ENCODE data around the gene PTPN21. TPM values are rescaled to one million over a fixed set of nuclear protein-coding genes. Genes with fewer than 3 reads are reported as not detected.

Gene PTPN21
- total RNA-seq, 2 donors from 2014 or later: not detected

DNA sequence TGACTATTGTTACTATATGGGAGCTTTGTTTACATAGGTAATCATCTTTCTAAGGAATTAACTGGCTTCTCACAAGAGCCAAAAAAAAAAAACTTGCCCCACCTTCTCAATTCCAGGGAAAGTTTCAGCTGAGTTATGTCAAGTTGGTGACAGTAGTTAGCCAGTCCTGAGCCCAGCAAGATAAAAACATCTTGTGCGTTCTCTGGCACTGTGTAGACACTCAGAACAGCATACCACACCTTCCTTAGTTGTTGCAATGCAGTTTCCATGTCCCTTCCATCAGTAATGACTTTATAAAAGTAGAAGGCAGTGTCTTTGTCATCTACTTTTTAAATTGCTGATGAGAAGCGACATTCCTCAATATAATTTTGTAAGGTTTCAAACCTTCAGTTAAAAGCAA is 50.2 kb downstream of the PTPN21 start:
- H3K27ac Mint-ChIP-seq: no peak overlapping the region
- ATAC-seq (replicated peaks): no peak
- no peaks in the 10 kb centered on the region for H3K9me3 Mint-ChIP-seq
- no peaks in the 10 kb centered on the region for H3K4me1 Mint-ChIP-seq
- no peak overlapping the region for H3K4me3 Mint-ChIP-seq
- H3K27me3 Mint-ChIP-seq: peaks cover 20% of the 10 kb centered on the region
- no peaks in the 10 kb centered on the region for H3K36me3 Mint-ChIP-seq (ENCODE audit: low read depth)

DNA sequence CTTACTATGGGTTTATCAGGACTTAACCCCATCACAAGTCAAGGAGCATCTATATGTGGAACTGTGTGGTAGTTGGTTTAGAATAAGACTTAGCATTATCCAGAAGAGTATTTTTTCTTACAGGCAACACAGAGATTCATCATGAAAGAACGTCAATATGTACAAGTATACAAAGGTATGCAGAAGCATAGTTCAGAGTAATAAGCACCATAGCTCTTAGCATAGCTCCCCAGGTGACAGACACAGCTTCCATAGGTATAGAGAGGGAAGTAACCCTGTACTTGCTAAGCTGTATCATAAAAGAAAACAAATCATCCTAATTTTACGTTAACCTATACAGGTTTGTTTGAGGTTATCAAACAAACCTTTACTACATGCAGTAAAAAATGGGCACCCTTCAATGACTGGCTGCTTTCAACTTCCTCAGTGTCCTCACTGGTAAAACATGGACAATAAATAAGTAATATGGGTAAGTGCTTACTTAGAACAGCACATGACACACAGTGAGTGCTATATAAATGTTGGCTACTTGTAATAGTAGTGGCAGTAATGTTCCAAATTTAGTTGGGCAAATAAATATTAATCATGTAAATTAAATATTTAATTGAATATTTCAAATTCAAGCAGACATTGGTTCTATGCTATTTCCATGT is 50.9 kb downstream of the PTPN21 start:
- peaks cover 15% of the 10 kb centered on the region for H3K27me3 Mint-ChIP-seq
- no peaks in the 10 kb centered on the region for H3K4me1 Mint-ChIP-seq
- ATAC-seq (replicated peaks): no peak
- H3K27ac Mint-ChIP-seq: no peak overlapping the region
- no peak overlapping the region for H3K4me3 Mint-ChIP-seq
- H3K9me3 Mint-ChIP-seq: no peaks in the 10 kb centered on the region
- H3K36me3 Mint-ChIP-seq (ENCODE audit: low read depth): no peaks in the 10 kb centered on the region

DNA sequence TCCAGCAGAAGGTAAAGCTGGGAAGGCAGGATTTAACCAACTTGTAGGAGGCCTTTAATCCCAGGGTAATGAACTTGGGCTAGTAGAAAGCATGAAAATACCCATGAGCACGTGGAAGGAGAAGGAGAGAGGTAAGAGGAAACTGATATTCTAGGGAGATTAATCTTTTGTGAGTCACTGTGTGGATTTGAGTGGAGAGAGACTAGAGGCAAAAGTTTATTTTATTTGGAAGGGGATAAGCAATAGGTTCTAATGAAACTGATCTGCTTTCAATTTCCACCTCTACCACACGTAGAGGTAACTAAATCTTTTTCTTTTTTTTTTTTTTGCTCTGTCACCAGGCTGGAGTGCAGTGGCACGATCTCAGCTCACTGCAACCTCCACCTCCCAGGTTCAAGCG is 52.1 kb downstream of the PTPN21 start:
- no peaks in the 10 kb centered on the region for H3K36me3 Mint-ChIP-seq (ENCODE audit: low read depth)
- no peak overlapping the region for H3K27ac Mint-ChIP-seq
- no peak overlapping the region for H3K4me3 Mint-ChIP-seq
- H3K27me3 Mint-ChIP-seq: peaks cover 15% of the 10 kb centered on the region
- H3K9me3 Mint-ChIP-seq: no peaks in the 10 kb centered on the region
- no peak for ATAC-seq (replicated peaks)
- no peaks in the 10 kb centered on the region for H3K4me1 Mint-ChIP-seq

DNA sequence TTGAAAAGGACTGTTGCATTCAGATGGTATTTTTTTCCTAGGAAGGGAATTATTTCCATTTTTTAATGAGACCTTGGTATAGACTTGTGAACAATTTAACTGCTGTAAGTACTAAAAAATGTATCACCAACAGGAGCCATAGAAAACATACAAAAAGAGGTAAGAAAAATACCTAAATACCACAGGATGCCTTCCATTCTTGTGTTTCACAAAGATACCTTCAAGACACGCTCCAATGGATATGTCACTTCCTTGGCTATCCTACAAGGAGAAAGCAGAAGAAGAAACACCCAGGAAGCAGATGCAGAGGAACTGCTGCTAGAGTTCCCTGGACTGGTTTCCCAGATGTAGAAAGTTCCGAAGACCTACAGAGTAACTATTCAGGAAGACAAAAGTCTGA is 54.2 kb downstream of the PTPN21 start:
- no peak for ATAC-seq (replicated peaks)
- Mint-ChIP-seq H3K27ac (no peak overlapping the region), H3K27me3 (peaks cover 17% of the 10 kb centered on the region), H3K4me3 (no peak overlapping the region), H3K4me1 (no peaks in the 10 kb centered on the region), H3K9me3 (no peaks in the 10 kb centered on the region), H3K36me3 (ENCODE audit: low read depth) (no peaks in the 10 kb centered on the region)

DNA sequence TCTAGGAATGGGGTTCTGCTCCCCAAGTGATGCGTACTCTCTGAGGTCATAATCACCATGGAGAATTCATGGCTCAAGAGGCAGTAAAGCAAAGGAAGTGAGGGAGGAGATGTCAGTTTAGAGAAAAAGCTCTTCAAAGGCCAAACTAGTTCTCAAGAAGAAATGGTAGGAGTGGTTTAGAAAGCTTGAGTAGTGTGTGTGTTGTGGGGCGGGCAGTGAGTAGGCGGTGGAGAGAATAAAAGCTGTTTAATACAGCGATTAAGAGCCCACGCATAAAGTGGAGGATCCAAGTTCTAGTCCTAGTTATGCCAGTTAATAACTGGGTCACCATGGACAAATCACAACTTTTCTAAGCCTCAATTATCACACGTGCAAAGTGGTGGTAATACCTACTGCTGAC is 55.6 kb downstream of the PTPN21 start:
- H3K27me3 Mint-ChIP-seq: peaks cover 19% of the 10 kb centered on the region
- no peaks in the 10 kb centered on the region for H3K9me3 Mint-ChIP-seq
- H3K4me3 Mint-ChIP-seq: no peak overlapping the region
- ATAC-seq (replicated peaks): no peak
- no peaks in the 10 kb centered on the region for H3K4me1 Mint-ChIP-seq
- no peaks in the 10 kb centered on the region for H3K36me3 Mint-ChIP-seq (ENCODE audit: low read depth)
- H3K27ac Mint-ChIP-seq: no peak overlapping the region

DNA sequence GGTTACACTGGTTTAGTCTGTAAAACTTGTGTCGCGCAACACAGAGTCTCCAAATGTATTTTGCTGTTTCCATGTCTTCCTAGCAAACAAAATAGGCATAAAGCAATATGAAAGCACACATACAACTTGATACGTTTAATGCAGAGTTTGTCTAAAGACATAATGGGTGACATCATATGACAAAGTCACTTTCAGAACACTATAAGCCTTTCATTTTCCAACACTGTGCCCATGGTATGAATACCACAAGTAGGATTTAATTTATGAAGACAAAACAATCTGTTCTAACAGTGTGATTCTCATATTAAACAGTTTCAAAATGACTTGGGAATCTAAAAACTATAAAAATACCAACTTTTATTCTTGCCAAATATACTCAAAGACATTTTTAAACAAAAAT is 58.4 kb downstream of the PTPN21 start:
- no peak for ATAC-seq (replicated peaks)
- Mint-ChIP-seq H3K4me1 (no peaks in the 10 kb centered on the region), H3K27me3 (peaks cover 10% of the 10 kb centered on the region), H3K36me3 (ENCODE audit: low read depth) (no peaks in the 10 kb centered on the region), H3K27ac (no peak overlapping the region), H3K9me3 (no peaks in the 10 kb centered on the region), H3K4me3 (no peak overlapping the region)

DNA sequence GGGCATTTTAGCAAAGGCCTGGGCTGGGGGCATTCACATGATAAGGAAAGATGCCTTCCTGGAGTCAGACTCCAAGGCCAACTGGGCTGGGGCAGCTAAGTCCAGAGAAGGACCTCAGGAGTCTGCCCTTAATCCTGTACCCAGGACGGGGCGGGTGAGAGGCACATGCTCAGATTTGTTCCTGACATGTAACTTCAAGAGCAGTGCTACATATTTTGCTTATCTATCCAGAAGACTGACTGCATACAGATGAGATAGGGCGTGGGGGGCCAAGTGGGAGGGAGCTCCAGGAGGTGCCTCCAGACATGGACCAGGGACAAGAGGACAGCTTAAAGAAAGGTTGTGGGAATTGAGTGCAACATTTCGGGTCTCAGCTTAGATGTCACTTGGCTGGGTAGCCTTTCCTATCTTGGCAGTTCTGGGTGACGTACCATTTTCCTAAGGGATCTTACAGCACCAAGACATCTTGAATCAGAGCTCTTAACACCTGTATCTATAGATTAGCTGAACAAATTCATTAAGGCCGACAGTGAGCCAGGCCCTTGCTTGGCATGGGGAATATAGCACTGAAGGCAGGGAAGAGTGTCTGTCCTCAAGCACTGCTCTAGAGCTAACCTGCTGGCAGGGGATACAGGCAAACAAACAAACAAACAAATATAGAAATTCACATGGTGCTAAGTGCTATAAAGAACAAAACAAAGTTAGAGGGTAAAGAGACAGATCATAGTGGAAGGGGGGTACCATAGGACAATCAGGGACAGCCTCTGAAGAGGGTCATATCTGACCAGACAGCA is 61.2 kb downstream of the PTPN21 start:
- no peak for ATAC-seq (replicated peaks)
- no peaks in the 10 kb centered on the region for H3K4me1 Mint-ChIP-seq
- H3K27me3 Mint-ChIP-seq: peaks cover 4% of the 10 kb centered on the region
- H3K27ac Mint-ChIP-seq: no peak overlapping the region
- H3K4me3 Mint-ChIP-seq: no peak overlapping the region
- no peaks in the 10 kb centered on the region for H3K9me3 Mint-ChIP-seq
- H3K36me3 Mint-ChIP-seq (ENCODE audit: low read depth): no peaks in the 10 kb centered on the region

DNA sequence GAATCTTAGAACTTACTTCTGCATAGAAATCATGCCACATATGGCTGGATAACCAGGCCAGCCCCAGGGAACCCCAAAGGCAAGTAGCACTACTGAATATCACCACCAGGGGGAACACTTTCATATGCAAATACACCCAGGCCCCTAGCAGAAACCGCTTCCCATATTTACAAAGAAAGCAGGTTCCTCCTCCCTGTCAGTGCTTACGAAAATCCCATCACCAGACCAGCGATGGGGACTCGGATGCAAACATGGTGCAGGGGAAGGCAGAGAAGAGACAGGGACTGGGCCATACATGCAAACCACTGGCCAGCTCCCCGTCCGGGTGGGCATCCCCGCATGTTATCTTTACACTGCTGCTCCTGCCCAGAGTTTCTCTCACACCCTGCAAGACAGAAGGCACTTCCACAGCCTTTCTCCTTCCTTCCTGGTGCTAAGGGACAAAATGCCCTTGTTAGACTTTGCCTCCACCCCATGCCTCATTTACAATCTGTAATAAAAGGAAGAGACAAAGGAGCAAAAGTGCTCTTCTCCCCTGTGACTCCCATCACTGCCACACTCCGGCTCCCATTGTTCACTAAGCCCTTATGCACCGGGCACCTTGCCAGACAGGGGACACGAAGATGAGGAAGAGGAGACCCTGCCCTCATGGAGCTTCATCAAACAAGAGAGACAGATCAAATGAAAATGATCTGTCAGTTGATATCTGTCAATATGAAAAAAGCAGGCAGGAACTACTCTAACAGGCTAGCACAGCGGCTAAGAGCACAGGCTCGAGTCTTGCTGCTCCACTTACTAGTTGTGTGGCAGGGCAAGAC is 62.3 kb downstream of the PTPN21 start:
- Mint-ChIP-seq H3K27me3 (peaks cover 4% of the 10 kb centered on the region), H3K36me3 (ENCODE audit: low read depth) (no peaks in the 10 kb centered on the region), H3K4me3 (no peak overlapping the region), H3K27ac (no peak overlapping the region), H3K4me1 (no peaks in the 10 kb centered on the region), H3K9me3 (no peaks in the 10 kb centered on the region)
- peak; percentile 66 for ATAC-seq (replicated peaks)

DNA sequence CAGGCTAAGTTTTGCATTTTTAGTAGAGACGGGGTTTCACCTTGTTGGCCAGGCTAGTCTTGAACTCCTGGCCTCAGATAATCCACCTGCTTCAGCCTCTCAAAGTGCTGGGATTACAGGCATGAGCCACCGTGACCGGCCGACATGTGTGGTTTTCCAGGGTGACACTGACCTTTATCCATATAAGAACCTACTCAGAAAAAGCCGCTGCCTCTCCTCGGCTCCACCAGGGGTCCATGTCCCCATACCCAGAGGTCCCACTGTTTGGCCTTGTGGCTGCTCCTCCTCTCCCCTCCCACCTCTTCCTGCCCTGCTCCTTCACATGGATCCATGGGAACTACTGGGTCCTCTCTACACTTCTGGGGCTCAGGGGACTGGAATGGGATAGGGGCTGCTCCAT is 64.6 kb downstream of the PTPN21 start:
- Mint-ChIP-seq H3K4me3 (no peak overlapping the region), H3K27me3 (no peaks in the 10 kb centered on the region)

DNA sequence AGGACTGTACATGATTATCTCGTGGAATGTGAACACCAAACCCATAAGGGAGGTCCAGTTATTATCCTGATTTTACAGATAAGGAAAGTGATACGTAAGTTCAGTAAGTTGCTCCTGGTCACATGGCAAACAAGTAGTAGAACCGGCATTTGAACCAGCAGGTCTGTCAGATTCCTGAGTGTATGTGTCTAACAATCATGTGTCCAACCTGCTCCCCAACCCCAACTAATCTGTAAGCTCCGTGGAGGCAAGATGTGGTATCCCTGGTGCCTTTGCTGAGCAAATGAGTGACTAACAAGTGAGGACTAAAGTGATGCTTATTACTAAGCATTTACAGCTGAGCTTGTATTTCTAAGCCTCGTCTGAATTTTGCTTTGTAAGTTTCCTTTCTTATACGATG is 65.9 kb downstream of the PTPN21 start:
- Mint-ChIP-seq H3K4me1 (no peaks in the 10 kb centered on the region), H3K9me3 (no peaks in the 10 kb centered on the region), H3K27ac (no peak overlapping the region), H3K36me3 (ENCODE audit: low read depth) (no peaks in the 10 kb centered on the region), H3K4me3 (no peak overlapping the region), H3K27me3 (peaks cover 3% of the 10 kb centered on the region)
- ATAC-seq (replicated peaks): no peak

More for the DNA sequence above, 64.6 kb downstream of the PTPN21 start:
- no peaks in the 10 kb centered on the region for H3K9me3 Mint-ChIP-seq
- H3K27ac Mint-ChIP-seq: no peak overlapping the region
- no peaks in the 10 kb centered on the region for H3K4me1 Mint-ChIP-seq
- no peaks in the 10 kb centered on the region for H3K36me3 Mint-ChIP-seq (ENCODE audit: low read depth)
- no peak for ATAC-seq (replicated peaks)

DNA sequence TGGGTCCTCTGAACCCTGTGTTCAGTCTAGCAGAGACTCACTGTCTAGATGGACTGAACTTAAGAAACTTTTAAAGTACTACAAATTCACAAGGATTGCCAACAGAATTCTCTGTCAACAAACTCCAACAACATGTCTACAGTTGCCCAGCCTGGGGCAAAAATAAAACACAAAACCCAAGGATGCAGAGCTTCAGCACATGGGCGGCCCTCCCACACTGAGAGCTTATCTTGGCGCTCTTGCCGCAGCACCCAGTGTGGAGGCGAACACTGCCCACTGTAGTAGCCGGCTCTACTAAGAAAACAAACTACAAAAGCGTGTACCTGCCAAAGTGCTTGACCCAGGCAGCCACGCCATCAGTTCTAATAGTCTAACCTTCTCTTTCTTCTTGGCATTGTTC is 66.7 kb downstream of the PTPN21 start:
- H3K27me3 Mint-ChIP-seq: peaks cover 3% of the 10 kb centered on the region
- ATAC-seq (replicated peaks): no peak

DNA sequence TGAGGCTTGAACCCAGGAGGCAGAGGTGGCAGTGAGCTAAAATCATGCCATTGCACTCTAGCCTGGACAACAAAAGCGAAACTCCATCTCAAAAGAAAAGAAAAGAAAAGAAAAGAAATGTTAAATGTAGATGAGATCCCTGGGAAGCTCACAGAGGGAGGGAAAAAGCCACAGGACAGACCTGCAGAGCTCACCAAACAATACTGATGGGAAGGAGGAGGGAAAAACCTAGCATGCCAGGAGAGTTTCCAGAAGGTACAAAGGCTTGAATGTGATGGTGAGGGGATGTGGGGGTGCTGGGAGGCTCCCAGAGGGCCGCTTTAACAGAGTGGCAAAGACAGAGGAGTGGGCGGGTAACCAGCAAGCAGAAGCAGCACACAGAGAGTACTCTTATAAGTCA is 72.3 kb downstream of the PTPN21 start:
- H3K27me3 Mint-ChIP-seq: peaks cover 16% of the 10 kb centered on the region
- no peaks in the 10 kb centered on the region for H3K36me3 Mint-ChIP-seq (ENCODE audit: low read depth)
- no peak overlapping the region for H3K27ac Mint-ChIP-seq
- no peaks in the 10 kb centered on the region for H3K4me1 Mint-ChIP-seq
- H3K4me3 Mint-ChIP-seq: no peak overlapping the region
- no peaks in the 10 kb centered on the region for H3K9me3 Mint-ChIP-seq
- no peak for ATAC-seq (replicated peaks)

More for the DNA sequence above, 66.7 kb downstream of the PTPN21 start:
- Mint-ChIP-seq H3K27ac (no peak overlapping the region), H3K36me3 (ENCODE audit: low read depth) (no peaks in the 10 kb centered on the region), H3K9me3 (no peaks in the 10 kb centered on the region), H3K4me1 (no peaks in the 10 kb centered on the region), H3K4me3 (no peak overlapping the region)

DNA sequence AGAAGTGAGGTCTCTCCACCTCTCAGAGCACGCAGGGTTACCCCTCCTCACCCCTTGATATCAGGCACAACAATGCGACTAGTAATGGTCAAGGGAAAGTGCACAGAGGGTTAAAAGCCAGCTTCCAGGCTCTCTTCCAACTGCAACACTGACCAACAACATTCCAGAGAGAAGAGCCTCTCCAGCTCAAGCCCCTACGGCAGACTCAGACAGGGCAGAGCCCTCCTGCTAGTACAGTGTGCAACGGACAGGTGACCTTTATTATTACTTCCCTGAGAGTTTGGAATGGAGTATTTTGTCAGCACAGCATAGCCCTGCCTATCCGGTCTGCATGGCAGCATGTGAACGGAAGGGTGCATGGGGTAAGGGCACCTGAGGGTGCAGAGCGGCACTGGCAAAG is 73.0 kb downstream of the PTPN21 start:
- Mint-ChIP-seq H3K4me3 (no peak overlapping the region), H3K27me3 (peaks cover 16% of the 10 kb centered on the region), H3K36me3 (ENCODE audit: low read depth) (no peaks in the 10 kb centered on the region), H3K4me1 (no peaks in the 10 kb centered on the region), H3K9me3 (no peaks in the 10 kb centered on the region), H3K27ac (no peak overlapping the region)
- ATAC-seq (replicated peaks): no peak

DNA sequence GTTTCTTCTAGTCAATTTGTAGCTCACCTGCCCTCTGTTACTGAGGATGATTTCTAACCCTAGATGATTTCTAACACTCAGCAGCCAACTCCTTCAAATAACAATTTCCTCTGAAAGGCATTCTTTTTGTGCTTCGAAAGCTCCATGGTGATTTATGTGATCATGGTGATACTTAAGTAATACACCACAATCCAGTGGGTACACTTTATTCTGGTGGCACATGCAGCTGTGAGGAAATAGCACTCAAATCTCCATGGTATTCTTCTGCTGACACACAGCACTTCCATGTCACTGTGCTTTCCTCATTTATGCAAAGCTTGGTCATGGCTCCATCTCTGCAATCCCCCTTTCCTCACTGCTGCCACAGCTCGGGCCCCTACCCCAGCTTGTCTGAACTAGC is 73.7 kb downstream of the PTPN21 start:
- ATAC-seq (replicated peaks): no peak
- no peaks in the 10 kb centered on the region for H3K36me3 Mint-ChIP-seq (ENCODE audit: low read depth)
- H3K4me1 Mint-ChIP-seq: no peaks in the 10 kb centered on the region
- no peaks in the 10 kb centered on the region for H3K9me3 Mint-ChIP-seq
- H3K4me3 Mint-ChIP-seq: no peak overlapping the region
- peaks cover 16% of the 10 kb centered on the region for H3K27me3 Mint-ChIP-seq
- H3K27ac Mint-ChIP-seq: no peak overlapping the region

DNA sequence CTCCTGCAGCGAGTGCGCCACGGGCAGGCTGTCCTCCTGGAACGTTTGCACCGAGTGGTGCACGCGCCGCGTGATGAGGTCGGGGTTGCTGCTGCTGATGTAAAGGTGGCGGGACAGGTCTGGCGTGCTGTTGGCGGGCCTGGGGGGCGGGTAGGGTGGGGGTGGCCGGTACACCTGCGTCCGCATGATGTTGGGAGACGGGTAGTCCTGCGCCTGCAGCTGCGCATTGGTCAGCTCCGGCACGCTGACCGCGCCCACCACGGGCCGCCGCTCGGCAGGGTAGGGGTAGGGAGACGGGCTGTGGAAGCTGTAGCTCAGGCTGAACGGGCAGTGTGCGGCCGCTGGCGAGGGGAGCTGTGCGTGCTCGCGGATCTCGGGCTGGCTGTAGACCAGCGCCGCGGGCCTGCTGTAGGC is 75.2 kb downstream of the PTPN21 start:
- Mint-ChIP-seq H3K27me3 (peaks cover 13% of the 10 kb centered on the region), H3K9me3 (no peaks in the 10 kb centered on the region), H3K27ac (no peak overlapping the region), H3K4me1 (no peaks in the 10 kb centered on the region), H3K4me3 (no peak overlapping the region), H3K36me3 (ENCODE audit: low read depth) (no peaks in the 10 kb centered on the region)
- no peak for ATAC-seq (replicated peaks)

Measured in activated T-helper 17 cell treated with anti-CD3 and anti-CD28 coated beads, Interleukin-2, amount 50 U/mL, for 72 hours (primary cell).